Prostate gland (tissue), 2 donors: ENCODE data around the gene STRIP1. TPM values are rescaled to one million over a fixed set of nuclear protein-coding genes. Genes with fewer than 3 reads are reported as not detected.

Source experiments
- DNase-seq: peaks from one replicate; pipeline ENCODE4 v3.0.0-alpha.2; 2019; ENCODE audit warnings: low spot score
- H3K27ac ChIP-seq, 2 donors: fragments of 200-600 bp; sonication (generic); 2 replicates each; pipeline ENCODE4 v1.5.1; 2017 to 2019
- H3K27me3 ChIP-seq: fragments of 200-600 bp; sonication (generic); replicated peaks from 2 replicates; pipeline ENCODE4 v1.5.1; 2019; ENCODE audit not compliant: insufficient read depth
- H3K36me3 ChIP-seq, 2 donors: fragments of 200-600 bp; sonication (generic); 1 replicate in 1 of 2; 2 replicates in 1 of 2; pipeline versions ENCODE4 v1.5.1 to v1.8.1; 2017 to 2019
- H3K4me1 ChIP-seq: fragments of 200-600 bp; sonication (generic); replicated peaks from 2 replicates; pipeline ENCODE4 v1.5.1; 2019
- H3K4me3 ChIP-seq, 2 donors: fragments of 200-600 bp; sonication (generic); 2 replicates each; pipeline ENCODE4 v1.5.1; 2017 to 2019
- H3K9me3 ChIP-seq: fragments of 200-600 bp; sonication (generic); 2 replicates; pipeline ENCODE4 v1.5.1; 2017
- POLR2A ChIP-seq: fragments of 450-650 bp; IDR thresholded peaks from one replicate; pipeline ENCODE4 v1.6.1; 2016; ENCODE audit warnings: antibody characterized with exemption, mild to moderate bottlenecking
- POLR2AphosphoS5 ChIP-seq: sonication (generic); formaldehyde crosslinking; IDR thresholded peaks from one replicate; pipeline ENCODE4 v1.6.1; 2017; ENCODE audit warnings: antibody characterized with exemption
- WGBS: methylation state at CpG from one replicate; pipeline ENCODE4 v1.1.5; 2018; 5-methylcytosine and 5-hydroxymethylcytosine counted together
- intact Hi-C: fragments of 100-400 bp; cut with DNase I; formaldehyde crosslinking; loops from one replicate; pipeline ENCODE4 v1.14.2; 2022
- total RNA-seq, 2 donors: library from RNA; depleted of rRNA; stranded (reverse); fragments of >200 nt; gene quantifications; one replicate each; pipeline ENCODE4 v1.1.0, GENCODE V29; 2016
- TF ChIP-seq, protein P1 (sequence below), 4 experiments: fragments of 200-600 bp in 2 of 4; fragments of 450-650 bp in 2 of 4; sonication (generic) in 2 of 4; IDR thresholded peaks; 1 replicate in 3 of 4; 2 replicates in 1 of 4; pipeline ENCODE4 v1.5.1; 2016 to 2019; ENCODE audit warnings: antibody characterized with exemption in 4 of 4, mild to moderate bottlenecking in 2 of 4, moderate library complexity in 2 of 4

The STRIP1 gene
- total RNA-seq, 2 donors from 2014 or later = 36.8 to 73.2 TPM

DNA sequence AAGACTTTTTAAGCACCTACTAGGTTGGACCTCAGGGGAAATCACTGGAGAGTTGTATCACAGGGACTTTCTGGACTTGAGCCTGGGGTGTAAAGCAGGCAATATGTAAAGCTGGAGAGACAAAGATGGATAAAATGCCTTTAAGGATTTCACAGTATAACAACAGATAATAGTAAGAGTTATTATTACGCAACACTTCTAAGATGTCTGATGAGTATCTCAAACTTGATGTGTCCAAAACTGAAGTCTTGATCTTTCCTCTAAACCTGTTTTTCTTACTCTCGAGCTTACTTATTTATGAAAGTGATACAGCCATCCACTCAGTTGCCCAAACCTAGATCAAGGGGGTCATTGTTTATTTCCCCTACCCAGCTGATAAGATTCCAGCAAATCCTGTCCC is 2.1 kb upstream of the STRIP1 start:
- no peaks in the 10 kb centered on the region for H3K27me3 ChIP-seq
- no peaks in the 10 kb centered on the region for H3K9me3 ChIP-seq
- H3K27ac ChIP-seq = no peak overlapping the region
- DNase-seq = no peak
- peaks cover 3% of the 10 kb centered on the region for H3K4me1 ChIP-seq
- no peak for TF ChIP-seq POLR2AphosphoS5
- TF ChIP-seq, protein P1, sequence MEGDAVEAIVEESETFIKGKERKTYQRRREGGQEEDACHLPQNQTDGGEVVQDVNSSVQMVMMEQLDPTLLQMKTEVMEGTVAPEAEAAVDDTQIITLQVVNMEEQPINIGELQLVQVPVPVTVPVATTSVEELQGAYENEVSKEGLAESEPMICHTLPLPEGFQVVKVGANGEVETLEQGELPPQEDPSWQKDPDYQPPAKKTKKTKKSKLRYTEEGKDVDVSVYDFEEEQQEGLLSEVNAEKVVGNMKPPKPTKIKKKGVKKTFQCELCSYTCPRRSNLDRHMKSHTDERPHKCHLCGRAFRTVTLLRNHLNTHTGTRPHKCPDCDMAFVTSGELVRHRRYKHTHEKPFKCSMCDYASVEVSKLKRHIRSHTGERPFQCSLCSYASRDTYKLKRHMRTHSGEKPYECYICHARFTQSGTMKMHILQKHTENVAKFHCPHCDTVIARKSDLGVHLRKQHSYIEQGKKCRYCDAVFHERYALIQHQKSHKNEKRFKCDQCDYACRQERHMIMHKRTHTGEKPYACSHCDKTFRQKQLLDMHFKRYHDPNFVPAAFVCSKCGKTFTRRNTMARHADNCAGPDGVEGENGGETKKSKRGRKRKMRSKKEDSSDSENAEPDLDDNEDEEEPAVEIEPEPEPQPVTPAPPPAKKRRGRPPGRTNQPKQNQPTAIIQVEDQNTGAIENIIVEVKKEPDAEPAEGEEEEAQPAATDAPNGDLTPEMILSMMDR (IDR thresholded peaks at IDR 0.05) = no peak
- TF ChIP-seq POLR2A = no peak
- no peaks in the 10 kb centered on the region for H3K36me3 ChIP-seq
- intact Hi-C loops = no loop called here
- WGBS = 81% methylated on average over 2 of the region's 2 CpGs
- no peak overlapping the region for H3K4me3 ChIP-seq

DNA sequence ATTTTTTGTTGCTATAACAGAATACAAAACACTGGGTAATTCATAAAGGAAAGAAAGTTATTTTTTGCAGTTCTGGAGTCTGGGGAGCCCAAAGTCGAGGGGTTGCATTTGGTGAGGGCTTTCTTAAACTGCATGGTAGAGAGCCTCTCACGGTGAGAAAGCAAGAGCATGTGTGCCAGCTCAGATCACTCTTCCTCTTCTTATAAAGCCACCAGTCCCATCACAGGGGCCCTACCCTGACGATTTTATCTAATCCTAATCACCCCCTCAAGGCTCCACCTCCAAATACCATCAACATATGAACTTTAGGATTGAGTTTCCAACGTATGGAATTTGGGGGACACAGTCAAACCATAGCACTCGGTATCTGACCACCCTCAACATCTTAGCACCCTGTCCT is 1.0 kb upstream of the STRIP1 start:
- DNase-seq = no peak
- TF ChIP-seq, protein P1 (IDR thresholded peaks at IDR 0.05) = no peak
- TF ChIP-seq POLR2AphosphoS5 (no peak), POLR2A (no peak)
- Histone ChIP-seq H3K9me3 (no peaks in the 10 kb centered on the region), H3K27me3 (no peaks in the 10 kb centered on the region), H3K4me1 (peaks cover 3% of the 10 kb centered on the region), H3K4me3 (no peak overlapping the region), H3K27ac (no peak overlapping the region), H3K36me3 (peaks cover 4 to 5% of the 10 kb centered on the region in 2 donors)
- 95% methylated on average over 5 of the region's 5 CpGs for WGBS
- intact Hi-C loops = no loop called here

- Histone ChIP-seq H3K27me3 (no peaks in the 10 kb centered on the region), H3K9me3 (no peaks in the 10 kb centered on the region), H3K27ac (peak overlapping the region; percentile 84 to 87), H3K4me3 (peak overlapping the region; percentile 96 to 97), H3K4me1 (peaks cover 3% of the 10 kb centered on the region), H3K36me3 (peaks cover 7 to 8% of the 10 kb centered on the region in 2 donors)
- TF ChIP-seq, protein P1 (IDR thresholded peaks at IDR 0.05) = no peak
- TF ChIP-seq POLR2A (no peak), POLR2AphosphoS5 (no peak)
- no peak for DNase-seq
- intact Hi-C loops = no loop called here
- 64% methylated on average over 4 of the region's 4 CpGs for WGBS
These were observed 379 bp upstream of the STRIP1 start for GRCh38 chr1:110034040-110034450.

DNA sequence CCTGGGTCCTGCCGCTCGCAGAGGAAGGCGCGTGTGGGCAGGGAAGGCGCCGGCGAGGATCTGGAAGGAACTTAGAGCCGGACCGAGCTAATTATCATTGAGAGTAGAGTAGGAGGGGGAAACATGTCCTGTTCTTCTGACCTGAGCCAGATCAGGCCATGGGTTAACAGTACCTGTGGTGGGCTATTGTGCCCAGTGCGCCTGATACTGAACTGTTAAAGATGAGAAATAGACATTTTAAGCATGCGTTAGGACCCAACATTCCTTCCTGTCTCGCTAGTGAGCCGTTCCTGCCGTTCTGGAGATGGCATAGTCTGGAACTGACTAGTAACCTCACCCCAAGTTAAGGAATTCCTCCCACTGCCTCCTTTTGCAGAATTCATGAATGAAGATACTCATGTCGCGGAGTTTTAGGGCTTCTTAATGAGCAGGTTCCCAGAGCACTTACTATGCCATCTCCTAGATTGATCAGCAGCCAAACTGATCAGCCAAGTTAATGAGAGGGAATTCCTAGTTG is 870 bp downstream of the STRIP1 start:
- peaks cover 11 to 15% of the 10 kb centered on the region in 2 donors for H3K36me3 ChIP-seq
- no peak for DNase-seq
- TF ChIP-seq POLR2A (no peak), POLR2AphosphoS5 (no peak)
- TF ChIP-seq, protein P1 (IDR thresholded peaks at IDR 0.05) = no peak
- WGBS = 7% methylated on average over 16 of the region's 16 CpGs
- peak overlapping the region; percentile 84 to 87 for H3K27ac ChIP-seq
- peaks cover 3% of the 10 kb centered on the region for H3K4me1 ChIP-seq
- intact Hi-C loops = no loop called here
- H3K4me3 ChIP-seq = peak overlapping the region; percentile 96 to 97
- H3K27me3 ChIP-seq = no peaks in the 10 kb centered on the region
- no peaks in the 10 kb centered on the region for H3K9me3 ChIP-seq

- H3K27ac ChIP-seq = no peak overlapping the region
- no peak for DNase-seq
- no peaks in the 10 kb centered on the region for H3K9me3 ChIP-seq
- H3K36me3 ChIP-seq = peaks cover 14 to 15% of the 10 kb centered on the region in 2 donors
- no peak for TF ChIP-seq POLR2A
- TF ChIP-seq, protein P1 (IDR thresholded peaks at IDR 0.05) = no peak
- TF ChIP-seq POLR2AphosphoS5 = no peak
- no peaks in the 10 kb centered on the region for H3K27me3 ChIP-seq
- H3K4me1 ChIP-seq = peaks cover 3% of the 10 kb centered on the region
- intact Hi-C loops = no loop called here
- H3K4me3 ChIP-seq = no peak overlapping the region
- 89% methylated on average over 5 of the region's 5 CpGs for WGBS
These were observed 3.8 kb downstream of the STRIP1 start for GRCh38 chr1:110038271-110038670.
